AG08396 (cell line): ENCODE data around the gene RANBP10.

Experiments
- DNase-seq: peaks from one replicate; pipeline ENCODE4 v3.0.0; 2012; ENCODE audit warnings: low spot score, mixed read lengths

The RANBP10 gene

GRCh38 chr16:67741118-67741517, 65.2 kb downstream of the RANBP10 start:
- no peak for DNase-seq

DNA sequence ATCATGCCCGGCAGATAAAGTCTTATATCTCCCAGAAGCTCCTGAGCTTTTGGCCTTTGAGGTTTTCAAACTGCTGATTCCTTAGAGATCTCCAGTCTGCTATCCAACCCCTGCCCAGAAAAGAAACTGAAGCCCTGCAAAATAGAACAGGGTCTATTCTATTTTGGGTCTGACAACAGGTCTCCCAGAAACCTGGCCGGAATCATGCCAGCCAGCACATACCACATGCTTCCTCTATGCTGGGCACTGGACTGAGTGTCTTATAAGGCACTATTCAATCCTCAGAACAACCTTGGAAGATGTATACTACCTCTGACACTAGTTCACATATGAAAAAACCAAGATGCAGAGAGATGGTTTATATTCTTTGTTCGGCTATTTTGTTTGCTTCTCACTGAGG, 66.0 kb downstream of the RANBP10 start:
- DNase-seq, result no peak

- no peak for DNase-seq
These were observed 69.5 kb downstream of the RANBP10 start for GRCh38 chr16:67736858-67737257.

DNA sequence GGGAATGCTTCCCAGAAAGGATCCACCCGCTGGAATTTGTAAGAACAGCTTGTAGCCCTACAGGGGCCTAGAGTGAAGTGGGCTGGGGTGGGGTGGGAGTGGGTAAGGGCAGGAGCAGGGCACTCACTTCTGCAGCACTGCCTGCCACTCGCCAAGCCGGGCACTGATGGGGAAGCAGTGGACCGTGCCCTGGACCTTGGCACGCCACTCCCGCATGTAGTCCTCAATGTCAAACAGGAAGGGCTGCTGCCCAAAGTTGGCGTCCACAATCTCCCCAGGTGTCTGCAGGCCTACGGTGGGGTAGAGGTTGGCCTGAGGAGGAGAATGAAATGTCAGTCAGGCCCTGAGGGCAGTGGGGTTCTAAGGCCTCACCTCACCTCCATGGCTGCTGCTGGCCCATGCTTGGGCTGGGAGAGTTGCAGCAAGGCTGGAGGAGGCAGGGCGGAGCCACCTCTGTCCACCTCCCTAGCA, 71.6 kb downstream of the RANBP10 start:
- DNase-seq, result no peak

GRCh38 chr16:67733734-67734470, 72.5 kb downstream of the RANBP10 start:
- no peak for DNase-seq

DNA sequence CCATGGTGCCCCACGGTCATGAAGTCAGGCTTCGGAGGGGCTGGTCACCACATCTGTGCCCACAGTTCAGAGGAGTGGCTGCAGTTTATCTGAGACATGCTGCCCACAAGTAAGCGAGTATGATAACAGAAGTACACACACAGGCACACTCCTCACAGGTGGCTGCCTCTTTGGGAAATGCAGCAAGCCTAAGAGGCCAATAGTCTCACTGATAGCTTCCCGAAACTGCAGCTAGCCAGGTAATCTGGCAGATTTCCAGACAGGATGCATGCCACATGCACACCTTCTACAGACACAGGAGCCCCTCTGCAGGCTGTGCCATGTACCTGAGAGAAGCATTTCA, 74.6 kb downstream of the RANBP10 start:
- no peak for DNase-seq

GRCh38 chr16:67731071-67731752, 75.1 kb downstream of the RANBP10 start:
- DNase-seq, result no peak

GRCh38 chr16:67730326-67730725, 76.0 kb downstream of the RANBP10 start:
- no peak for DNase-seq

DNA sequence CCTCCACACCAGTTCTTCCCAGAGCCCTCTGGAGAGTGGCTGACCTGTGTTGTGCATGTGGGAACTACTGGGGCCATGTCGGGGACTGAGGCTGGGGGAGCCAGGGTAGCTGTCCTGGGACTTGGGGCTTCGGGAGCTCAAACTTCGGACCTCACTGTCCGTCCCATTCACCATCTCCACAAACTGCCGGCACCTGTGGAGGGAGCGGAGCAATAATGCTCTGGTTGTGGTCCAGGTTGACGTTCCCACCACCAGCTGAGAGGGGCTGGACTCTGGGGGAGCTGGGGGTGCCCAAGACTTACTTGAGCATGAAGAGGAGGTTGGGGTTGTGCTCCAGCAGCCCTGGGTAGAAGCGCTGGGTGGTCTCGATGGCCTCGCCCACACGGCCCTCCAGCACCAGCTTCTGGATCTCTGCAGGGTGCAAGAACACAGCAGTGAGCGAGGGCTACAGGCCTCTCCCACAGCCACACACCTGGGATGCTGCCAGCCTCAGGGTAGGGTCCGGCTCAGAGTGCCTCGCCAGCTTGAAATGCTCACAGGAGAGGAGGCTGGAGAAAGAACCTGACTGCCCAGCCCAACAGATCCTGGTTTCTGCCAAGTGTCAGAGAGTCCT, 76.6 kb downstream of the RANBP10 start:
- no peak for DNase-seq

- no peak for DNase-seq
These were observed 78.6 kb downstream of the RANBP10 start for GRCh38 chr16:67727521-67728485.

- DNase-seq, result peak; percentile 34
These were observed 80.0 kb downstream of the RANBP10 start for GRCh38 chr16:67726106-67727034.

GRCh38 chr16:67723911-67724305, 82.5 kb downstream of the RANBP10 start:
- no peak for DNase-seq

DNA sequence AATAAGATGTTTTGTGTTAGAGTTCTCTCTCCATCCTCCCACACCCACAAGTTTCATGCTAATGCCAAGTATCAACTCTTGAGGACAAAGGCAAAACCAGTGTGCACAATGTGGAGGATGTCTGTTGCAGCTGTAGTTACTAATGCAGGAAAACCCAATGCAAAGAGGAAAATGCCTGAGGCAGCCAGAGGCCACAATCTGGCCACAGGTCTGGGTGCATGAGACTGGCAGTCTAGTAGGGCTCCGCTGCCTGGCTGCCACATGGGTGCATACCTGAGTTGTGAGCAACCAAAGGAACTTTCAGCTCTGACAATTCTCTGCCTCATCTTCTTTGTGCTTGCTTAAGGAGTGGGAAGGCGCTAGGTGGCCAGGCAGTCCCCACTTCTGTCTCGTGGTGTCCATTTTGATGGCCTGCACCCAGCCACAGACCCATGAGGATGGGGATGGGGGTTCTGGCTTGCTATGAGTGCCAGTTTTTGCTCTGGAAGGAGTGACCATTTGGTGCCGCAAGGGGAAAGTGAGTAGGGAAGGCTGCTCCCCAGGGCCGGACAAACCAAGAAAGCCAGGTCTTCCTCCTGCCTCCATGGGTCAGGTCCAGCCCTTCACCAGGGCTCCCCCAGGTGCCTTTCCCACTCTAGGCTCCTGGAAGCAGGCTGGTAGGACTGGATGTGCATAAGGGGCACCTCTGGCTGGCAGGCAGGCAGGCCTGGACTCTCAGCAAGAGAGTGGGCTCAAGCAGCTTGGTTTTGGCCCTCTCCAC, 83.0 kb downstream of the RANBP10 start:
- DNase-seq, result peak; percentile 47

DNA sequence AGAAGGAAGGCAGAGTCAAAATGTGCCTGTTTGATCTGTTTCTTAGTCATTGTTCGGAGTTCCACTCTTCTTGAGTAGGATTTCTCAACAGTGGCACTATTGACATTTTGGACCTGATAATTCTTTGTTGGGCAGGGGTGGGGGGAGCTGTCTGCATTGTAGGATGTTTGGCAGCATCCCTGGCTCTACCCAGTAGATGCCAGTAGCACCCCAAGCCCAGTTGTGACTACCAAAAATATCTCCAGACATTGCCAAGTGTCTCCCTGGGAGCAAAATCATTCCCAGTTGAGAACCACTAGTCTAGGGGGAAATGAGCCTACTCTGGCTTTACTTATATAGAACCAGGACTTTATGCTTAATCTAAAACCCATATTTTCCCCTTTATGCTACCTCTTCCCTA, 86.1 kb downstream of the RANBP10 start:
- no peak for DNase-seq

- peak; percentile 79 for DNase-seq
These were observed 86.6 kb downstream of the RANBP10 start for GRCh38 chr16:67719778-67720144.

GRCh38 chr16:67719048-67719777, 87.1 kb downstream of the RANBP10 start, which contains the start of gene GFOD2:
Gene GFOD2 (minus strand): TSS chr16:67719316. CDS start chr16:67685715, 33,601 bp downstream.
- peak; percentile 100 for DNase-seq

GRCh38 chr16:67718668-67719047, 87.7 kb downstream of the RANBP10 start:
- DNase-seq, result peak; percentile 31

GRCh38 chr16:67716097-67716496, 90.3 kb downstream of the RANBP10 start:
- no peak for DNase-seq

- DNase-seq, result no peak
These were observed 91.8 kb downstream of the RANBP10 start for GRCh38 chr16:67714522-67714921.
